Upper lobe of right lung (tissue), 1 donor: ENCODE measurements around the gene CLRN2. TPM values are rescaled to one million over a fixed set of nuclear protein-coding genes. Genes with fewer than 3 reads are reported as not detected.
"Not testable (repeated sequence)": the region's sequence is repeated elsewhere in the genome, so short reads cannot be mapped to it uniquely, and the experiment has no call there.

ENCODE experiments used
- ATAC-seq: fragments of 200-7000 bp; cut with Tn5 transposase; one replicate; pipeline ENCODE4 v1.9.1; 2020; ENCODE audit warnings: mild to moderate bottlenecking, moderate library complexity
- DNase-seq: peaks from one replicate; pipeline ENCODE4 v3.0.0-alpha.2; 2020
- H3K27ac ChIP-seq: fragments of 200-600 bp; one replicate; pipeline ENCODE4 v1.8.0; 2022
- H3K27me3 ChIP-seq: fragments of 200-600 bp; one replicate; pipeline ENCODE4 v1.8.0; 2022; ENCODE audit warnings: mild to moderate bottlenecking
- H3K36me3 ChIP-seq: fragments of 200-600 bp; one replicate; pipeline ENCODE4 v1.8.0; 2022
- H3K4me1 ChIP-seq: fragments of 200-600 bp; one replicate; pipeline ENCODE4 v1.8.0; 2022
- H3K4me3 ChIP-seq: fragments of 200-600 bp; one replicate; pipeline ENCODE4 v1.8.0; 2022; ENCODE audit warnings: mild to moderate bottlenecking
- H3K9me3 ChIP-seq: fragments of 200-600 bp; one replicate; pipeline ENCODE4 v1.8.0; 2022
- CTCF ChIP-seq: fragments of 200-600 bp; IDR thresholded peaks from one replicate; pipeline ENCODE4 v1.8.0; 2022; ENCODE audit warnings: antibody characterized with exemption
- intact Hi-C: fragments of 100-400 bp; cut with DNase I; formaldehyde crosslinking; loops from one replicate; pipeline ENCODE4 v1.11.0; 2022
- total RNA-seq: library from RNA; stranded (reverse); fragmentation: NEBNext Ultra II Directional; extraction: Animal tissue kit (Norgen Biotek cat#: 25700); gene quantifications from one replicate; pipeline ENCODE4 v1.2.1, GENCODE V29; 2021
- donor health status: DM: no; HTN: yes; CAD: no; lungs with severe emphysema.

The CLRN2 gene
- total RNA-seq, 1 donor from 2014 or later, result not detected

- Histone ChIP-seq H3K4me1 (no peaks in the 10 kb centered on the region), H3K9me3 (no peaks in the 10 kb centered on the region), H3K27me3 (no peaks in the 10 kb centered on the region), H3K27ac (no peak overlapping the region), H3K4me3 (no peak overlapping the region), H3K36me3 (no peaks in the 10 kb centered on the region)
- ATAC-seq (no peak), DNase-seq (no peak)
- intact Hi-C loops, result loop anchor here (5.0 kb wide), 1 partner anchor 65 kb away; no protein-coding TSS in a partner anchor
- TF ChIP-seq CTCF, result no peak
These were observed 47.2 kb downstream of the CLRN2 start for GRCh38 chr4:17562157-17562556.

GRCh38 chr4:17565846-17566245, 50.9 kb downstream of the CLRN2 start:
- intact Hi-C loops, result no loop called here
- TF ChIP-seq CTCF, result no peak
- ATAC-seq, result no peak

DNA sequence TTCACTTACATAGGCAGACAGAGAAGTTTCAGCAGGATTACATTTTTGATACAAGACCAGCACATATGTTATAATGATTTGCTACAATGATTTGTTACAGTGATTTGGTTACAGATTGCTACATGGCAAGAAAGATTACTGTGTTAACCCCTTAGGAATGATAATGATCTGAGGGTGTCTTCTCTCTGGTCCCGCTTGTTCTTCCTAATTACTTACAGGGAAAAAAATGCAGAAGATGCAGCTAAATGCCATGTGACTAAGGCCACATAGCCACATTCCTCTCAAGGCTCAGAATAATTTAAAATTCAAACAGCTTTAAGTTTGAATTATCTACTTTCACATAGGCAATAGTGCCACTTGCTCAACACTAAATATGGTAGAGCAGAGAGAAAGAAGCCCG, 52.3 kb downstream of the CLRN2 start:
- no peaks in the 10 kb centered on the region for H3K9me3 ChIP-seq
- ATAC-seq (no peak), DNase-seq (no peak)
- H3K4me3 ChIP-seq, result no peak overlapping the region
- TF ChIP-seq CTCF, result no peak
- no peaks in the 10 kb centered on the region for H3K4me1 ChIP-seq
- H3K27ac ChIP-seq, result no peak overlapping the region
- H3K27me3 ChIP-seq, result no peaks in the 10 kb centered on the region
- intact Hi-C loops, result no loop called here
- no peaks in the 10 kb centered on the region for H3K36me3 ChIP-seq

More at GRCh38 chr4:17565846-17566245, 50.9 kb downstream of the CLRN2 start:
- DNase-seq, result no peak
- no peaks in the 10 kb centered on the region for H3K36me3 ChIP-seq
- H3K27me3 ChIP-seq, result no peaks in the 10 kb centered on the region
- no peak overlapping the region for H3K27ac ChIP-seq
- no peaks in the 10 kb centered on the region for H3K9me3 ChIP-seq
- no peak overlapping the region for H3K4me3 ChIP-seq
- H3K4me1 ChIP-seq, result no peaks in the 10 kb centered on the region

- DNase-seq (no peak), ATAC-seq (no peak)
- no peak overlapping the region for H3K4me3 ChIP-seq
- H3K27ac ChIP-seq, result no peak overlapping the region
- intact Hi-C loops, result no loop called here
- no peaks in the 10 kb centered on the region for H3K9me3 ChIP-seq
- H3K4me1 ChIP-seq, result peaks cover 16% of the 10 kb centered on the region
- H3K27me3 ChIP-seq, result no peaks in the 10 kb centered on the region
- no peaks in the 10 kb centered on the region for H3K36me3 ChIP-seq
- TF ChIP-seq CTCF, result no peak
These were observed 59.2 kb downstream of the CLRN2 start for GRCh38 chr4:17574206-17574605.

DNA sequence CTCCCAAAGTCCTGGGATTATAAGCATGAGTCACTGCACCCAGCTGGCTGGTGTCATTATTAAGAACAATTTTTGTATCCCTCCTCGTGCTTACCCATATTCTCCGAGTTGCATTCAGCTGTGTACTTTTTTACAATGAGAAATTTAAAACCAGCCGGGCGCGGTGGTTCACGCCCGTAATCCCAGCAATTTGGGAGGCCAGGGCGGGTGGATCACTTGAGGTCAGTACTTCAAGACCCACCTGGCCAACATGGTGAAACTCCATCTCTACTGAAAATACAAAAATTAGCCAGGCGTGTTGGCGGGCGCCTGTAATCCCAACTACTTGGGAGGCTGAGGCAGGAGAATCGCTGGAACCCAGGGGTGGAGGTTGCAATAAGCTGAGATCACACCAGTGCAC, 60.2 kb downstream of the CLRN2 start:
- H3K9me3 ChIP-seq, H3K27ac ChIP-seq, H3K4me3 ChIP-seq, ATAC-seq, intact Hi-C loops, H3K36me3 ChIP-seq, DNase-seq, H3K27me3 ChIP-seq: not testable (repeated sequence)
- H3K4me1 ChIP-seq, result peaks cover 23% of the 10 kb centered on the region

Other genes starting within 250 kb of the CLRN2 start
- 38.2 TPM for gene QDPR, start 3.1 kb upstream of the CLRN2 start, total RNA-seq
- 97.6 TPM for gene LAP3, start 62.0 kb downstream of the CLRN2 start, total RNA-seq
- gene MED28, start 99.5 kb downstream of the CLRN2 start, total RNA-seq, result 50.0 TPM